SK-N-SH (cell line): ENCODE measurements around the gene GPR75. TPM values are rescaled to one million over a fixed set of nuclear protein-coding genes. Genes with fewer than 3 reads are reported as not detected.

Source experiments
- CTCF ChIA-PET: fragments of 300-600, 350-600 bp; formaldehyde crosslinking; extraction: SDS; loops from one replicate; lab custom pipeline; 2021; lab: Yijun Ruan, JAX
- POLR2A ChIA-PET: fragments of 350-600 bp; sonication (Branson Sonifier 250); formaldehyde crosslinking; extraction: SDS; loops from one replicate; lab custom pipeline; 2020; ENCODE audit warnings: antibody characterized with exemption, inconsistent platforms; lab: Yijun Ruan, JAX
- DNase-seq: peaks from one replicate; pipeline ENCODE4 v3.0.0; 2012
- H2AFZ ChIP-seq: fragments of 200-600 bp; sonication (generic); 2 replicates; pipeline ENCODE4 v1.8.1; 2016; ENCODE audit warnings: antibody characterized with exemption, mild to moderate bottlenecking, low read depth
- H3F3A ChIP-seq: fragments of 200-600 bp; sonication (generic); replicated peaks from 2 replicates; pipeline ENCODE3; 2016; ENCODE audit warnings: antibody characterized with exemption, mild to moderate bottlenecking; ENCODE audit not compliant: insufficient read depth
- H3K27ac ChIP-seq, 2 experiments: fragments of 200-500 bp in 1 of 2; fragments of 200-600 bp in 1 of 2; sonication (Bioruptor generic) in 1 of 2; sonication (generic), shearing (Covaris generic) in 1 of 2; 2 replicates each; pipeline versions ENCODE4 v1.5.1 to v1.6.1; 2014 to 2016; ENCODE audit warnings: low read depth in 2 of 2, inconsistent platforms in 1 of 2, low read length in 1 of 2, mild to moderate bottlenecking in 1 of 2, mixed read lengths in 1 of 2
- H3K27me3 ChIP-seq: fragments of 200-600 bp; sonication (generic), shearing (Covaris generic); 2 replicates; pipeline ENCODE4 v1.6.1; 2016; ENCODE audit warnings: mixed run types; ENCODE audit not compliant: insufficient read depth
- H3K36me3 ChIP-seq, 2 experiments: fragments of 200-500 bp in 1 of 2; fragments of 200-600 bp in 1 of 2; sonication (Bioruptor generic) in 1 of 2; sonication (generic) in 1 of 2; replicated peaks in 1 of 2; 2 replicates each; pipeline versions ENCODE3 to v1.5.1; 2014 to 2016; ENCODE audit warnings: low read length in 1 of 2, mild to moderate bottlenecking in 1 of 2; ENCODE audit not compliant: insufficient read depth in 2 of 2, control insufficient read depth in 1 of 2
- H3K4me1 ChIP-seq, 2 experiments: fragments of 200-500 bp in 1 of 2; fragments of 200-600 bp in 1 of 2; sonication (Bioruptor generic) in 1 of 2; sonication (generic), shearing (Covaris generic) in 1 of 2; 2 replicates each; pipeline versions ENCODE4 v1.5.1 to v1.6.1; 2014 to 2016; ENCODE audit warnings: low read depth in 1 of 2, low read length in 1 of 2, mixed run types in 1 of 2; ENCODE audit not compliant: insufficient read depth in 2 of 2, control insufficient read depth in 1 of 2
- H3K4me2 ChIP-seq: fragments of 200-600 bp; sonication (generic), shearing (Covaris generic); 2 replicates; pipeline ENCODE4 v1.6.1; 2017; ENCODE audit warnings: mixed run types
- H3K4me3 ChIP-seq, 2 experiments: fragments of 200-500 bp in 1 of 2; fragments of 200-600 bp in 1 of 2; sonication (Bioruptor generic) in 1 of 2; sonication (generic), shearing (Covaris generic) in 1 of 2; 2 replicates each; pipeline versions ENCODE4 v1.5.1 to v1.8.1; 2014 to 2016; ENCODE audit warnings: low read depth in 2 of 2, inconsistent platforms in 1 of 2, low read length in 1 of 2, mild to moderate bottlenecking in 1 of 2, mixed read lengths in 1 of 2, moderate library complexity in 1 of 2
- H3K79me2 ChIP-seq: fragments of 200-600 bp; sonication (generic); 2 replicates; pipeline ENCODE4 v1.8.1; 2017; ENCODE audit warnings: mild to moderate bottlenecking; ENCODE audit not compliant: insufficient read depth
- H3K9ac ChIP-seq: fragments of 200-600 bp; sonication (generic); 2 replicates; pipeline ENCODE4 v1.6.1; 2017; ENCODE audit warnings: mixed run types
- H3K9me2 ChIP-seq: fragments of 200-600 bp; sonication (generic); 2 replicates; pipeline ENCODE4 v1.6.1; 2017; ENCODE audit warnings: mixed run types
- H3K9me3 ChIP-seq: fragments of 200-600 bp; sonication (generic); 2 replicates; pipeline ENCODE4 v1.6.1; 2017; ENCODE audit warnings: mixed run types, mild to moderate bottlenecking, moderate library complexity
- H4K20me1 ChIP-seq: fragments of 200-600 bp; sonication (generic); 2 replicates; pipeline ENCODE4 v1.6.1; 2017; ENCODE audit warnings: mild to moderate bottlenecking, mixed run types; ENCODE audit not compliant: insufficient read depth
- CHD2 ChIP-seq: fragments of 150-350 bp; IDR thresholded peaks from 2 replicates; pipeline ENCODE4 v1.6.1; 2018; ENCODE audit warnings: low read length; ENCODE audit not compliant: partially characterized antibody
- ELF1 ChIP-seq: IDR thresholded peaks from 2 replicates; pipeline ENCODE4 v1.4.0; 2012
- FOSL2 ChIP-seq: IDR thresholded peaks from 2 replicates; pipeline ENCODE4 v1.4.0; 2012; ENCODE audit warnings: low read depth, mild to moderate bottlenecking, moderate library complexity, borderline replicate concordance
- FOXJ3 ChIP-seq: sonication (generic); formaldehyde crosslinking; IDR thresholded peaks from 2 replicates; pipeline ENCODE4 v1.5.1; 2020; ENCODE audit warnings: mild to moderate bottlenecking, missing genetic modification reagents
- GABPA ChIP-seq: IDR thresholded peaks from 2 replicates; pipeline ENCODE4 v1.4.0; 2012; ENCODE audit warnings: low read depth, mild to moderate bottlenecking
- JUND ChIP-seq: IDR thresholded peaks from 2 replicates; pipeline ENCODE4 v1.4.0; 2012
- NRF1 ChIP-seq: IDR thresholded peaks from 2 replicates; pipeline ENCODE4 v1.6.1; 2012; ENCODE audit warnings: low read depth, mild to moderate bottlenecking, low read length
- RCOR1 ChIP-seq: fragments of 150-350 bp; IDR thresholded peaks from 2 replicates; pipeline ENCODE4 v1.6.1; 2017; ENCODE audit warnings: antibody characterized with exemption, low read length
- RXRA ChIP-seq: IDR thresholded peaks from 2 replicates; pipeline ENCODE4 v1.4.0; 2012; ENCODE audit warnings: low read depth, mild to moderate bottlenecking, borderline replicate concordance
- SMC3 ChIP-seq: IDR thresholded peaks from 2 replicates; pipeline ENCODE4 v1.6.1; 2012; ENCODE audit warnings: low read depth, low read length, improper control_type of control experiment
- TAF1 ChIP-seq: IDR thresholded peaks from 2 replicates; pipeline ENCODE4 v1.6.1; 2012; ENCODE audit warnings: low read depth, mild to moderate bottlenecking, low read length, moderate library complexity, borderline replicate concordance
- TCF12 ChIP-seq: IDR thresholded peaks from 2 replicates; pipeline ENCODE4 v1.4.0; 2012
- TEAD4 ChIP-seq: IDR thresholded peaks from 2 replicates; pipeline ENCODE4 v1.4.0; 2012; ENCODE audit warnings: mild to moderate bottlenecking, borderline replicate concordance; ENCODE audit not compliant: insufficient read depth
- WGBS: methylation state at CpG from one replicate; pipeline ENCODE4 v1.1.6; 2017; ENCODE audit warnings: low lambda C conversion rate; 5-methylcytosine and 5-hydroxymethylcytosine counted together
- polyA plus RNA-seq, 3 experiments: library from polyadenylated mRNA; depleted of rRNA; stranded (reverse); fragments of >200 nt; gene quantifications; 2 replicates each; pipeline ENCODE4 v1.2.3, GENCODE V29; 2012
- TF ChIP-seq, protein P1 (sequence below): IDR thresholded peaks from 2 replicates; pipeline ENCODE4; 2012
- TF ChIP-seq, protein P2 (sequence below): fragments of 150-350 bp; IDR thresholded peaks from 2 replicates; pipeline ENCODE4 v1.6.1; 2017; ENCODE audit warnings: antibody characterized with exemption, low read length, low read depth, borderline replicate concordance
- TF ChIP-seq, protein P3 (sequence below): fragments of 150-350 bp; IDR thresholded peaks from 2 replicates; pipeline ENCODE4 v1.6.1; 2016; ENCODE audit warnings: mild to moderate bottlenecking, low read depth, low read length
- TF ChIP-seq, protein P4 (sequence below): IDR thresholded peaks from 2 replicates; pipeline ENCODE4 v1.4.0; 2012; ENCODE audit warnings: low read depth
- TF ChIP-seq, protein P5 (sequence below): IDR thresholded peaks from 2 replicates; pipeline ENCODE4 v1.6.1; 2012; ENCODE audit warnings: mild to moderate bottlenecking, low read depth, low read length, moderate library complexity

GPR75 gene
- polyA plus RNA-seq, 1 of the 3 experiments (the other 2 are of a cell fraction): 1.8 TPM

DNA sequence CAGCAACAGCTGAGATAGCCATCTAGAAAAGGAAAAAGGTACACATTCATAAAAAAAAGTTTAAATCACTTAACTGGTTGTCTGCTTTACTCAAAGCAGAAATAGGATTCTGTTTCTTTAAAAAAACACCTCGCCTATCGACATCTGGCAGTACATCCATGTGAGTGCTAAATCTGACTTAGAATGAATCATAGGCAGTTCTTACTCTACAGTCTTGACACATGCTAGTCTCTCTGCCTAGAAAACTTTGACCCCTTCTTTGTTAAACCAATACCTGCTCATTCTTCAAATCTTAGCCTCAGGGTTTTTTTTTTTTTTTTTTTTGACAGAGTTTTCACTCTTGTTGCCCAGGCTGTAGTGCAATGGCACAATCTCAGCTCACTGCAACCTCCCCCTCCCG lies 37.1 kb upstream of the GPR75 start:
- WGBS: 58% methylated on average over 3 of the region's 3 CpGs
- Histone ChIP-seq H3K9me3 (no peaks in the 10 kb centered on the region), H3K36me3 (peaks cover 67 to 87% of the 10 kb centered on the region in 2 experiments), H3K79me2 (no peaks in the 10 kb centered on the region), H3K27me3 (no peaks in the 10 kb centered on the region), H3K27ac (no peak overlapping the region), H3K4me1 (no peaks in the 10 kb centered on the region), H2AFZ (no peak overlapping the region), H3K9ac (no peak overlapping the region), H3K9me2 (no peaks in the 10 kb centered on the region), H3K4me2 (no peak overlapping the region), H4K20me1 (no peaks in the 10 kb centered on the region), H3F3A (no peaks in the 10 kb centered on the region), H3K4me3 (no peak overlapping the region)
- ChIA-PET POLR2A (no interaction called here), CTCF (no interaction called here)
- DNase-seq: no peak
- no peak for TF ChIP-seq CHD2
- no peak for TF ChIP-seq RXRA
- TF ChIP-seq TCF12: peak; percentile 67
- TF ChIP-seq JUND: peak; percentile 49
- peak; percentile 46; the same call in 1 of the 2 replicates for TF ChIP-seq FOSL2
- no peak for TF ChIP-seq RCOR1
- TF ChIP-seq NRF1: no peak
- TF ChIP-seq, protein P1, sequence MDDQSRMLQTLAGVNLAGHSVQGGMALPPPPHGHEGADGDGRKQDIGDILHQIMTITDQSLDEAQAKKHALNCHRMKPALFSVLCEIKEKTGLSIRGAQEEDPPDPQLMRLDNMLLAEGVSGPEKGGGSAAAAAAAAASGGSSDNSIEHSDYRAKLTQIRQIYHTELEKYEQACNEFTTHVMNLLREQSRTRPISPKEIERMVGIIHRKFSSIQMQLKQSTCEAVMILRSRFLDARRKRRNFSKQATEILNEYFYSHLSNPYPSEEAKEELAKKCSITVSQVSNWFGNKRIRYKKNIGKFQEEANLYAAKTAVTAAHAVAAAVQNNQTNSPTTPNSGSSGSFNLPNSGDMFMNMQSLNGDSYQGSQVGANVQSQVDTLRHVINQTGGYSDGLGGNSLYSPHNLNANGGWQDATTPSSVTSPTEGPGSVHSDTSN: peak; percentile 33; the same call in 1 of the 2 replicates
- no peak for TF ChIP-seq FOXJ3 (CRISPR knock-in tag)

DNA sequence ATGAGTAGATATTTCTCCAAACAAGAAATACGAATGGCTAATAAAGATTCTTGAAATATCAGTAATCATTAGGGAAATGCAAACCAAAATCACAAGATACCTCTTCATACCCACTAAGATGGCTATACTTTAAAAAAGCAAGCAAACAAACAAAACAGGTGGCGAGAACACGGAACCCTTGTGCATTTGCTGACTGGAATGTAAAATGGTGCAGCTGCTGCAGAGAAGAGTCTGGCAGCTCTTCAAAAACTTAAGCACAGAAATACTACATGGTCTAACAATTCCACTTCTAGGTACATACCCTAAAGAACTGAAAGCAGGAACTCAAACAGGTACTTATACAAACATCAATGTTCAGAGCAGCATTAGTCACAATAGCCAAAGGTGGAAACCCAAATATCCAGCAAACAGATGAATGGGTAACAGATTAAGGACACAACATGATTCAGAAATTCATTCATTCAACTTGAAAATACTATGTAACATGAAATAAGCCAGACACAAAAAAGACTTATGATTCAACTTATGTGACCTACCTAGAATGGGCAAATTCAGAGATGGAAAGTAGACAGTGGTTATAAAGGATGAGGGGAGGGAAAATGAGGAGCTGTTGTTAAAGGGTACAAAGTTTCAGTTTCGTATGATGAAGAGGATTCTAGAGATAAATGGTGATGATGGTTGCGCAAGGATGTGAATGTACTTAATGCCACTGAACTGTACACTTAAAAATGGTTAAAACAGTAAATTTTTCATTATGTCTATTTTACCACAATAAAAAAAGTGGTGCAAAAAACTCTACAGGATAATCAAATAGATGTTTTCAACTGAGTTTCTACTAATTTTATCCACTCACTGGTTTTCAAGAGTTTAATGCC lies 26.9 kb upstream of the GPR75 start:
- no peak overlapping the region for H3K4me3 ChIP-seq
- H3K27me3 ChIP-seq: no peaks in the 10 kb centered on the region
- 0 out of 4 replicates have a peak, but pooled peaks cover 0 to under 1% of the 10 kb centered on the region in 2 experiments for H3K4me1 ChIP-seq
- no peaks in the 10 kb centered on the region for H4K20me1 ChIP-seq
- DNase-seq: no peak
- H3K27ac ChIP-seq: no peak overlapping the region
- H3K9ac ChIP-seq: no peak overlapping the region
- peaks cover 6% of the 10 kb centered on the region for H3F3A ChIP-seq
- no peak overlapping the region for H2AFZ ChIP-seq
- H3K9me2 ChIP-seq: no peaks in the 10 kb centered on the region
- no peaks in the 10 kb centered on the region for H3K9me3 ChIP-seq
- 95% methylated on average over 5 of the region's 5 CpGs for WGBS
- peaks cover 68 to 91% of the 10 kb centered on the region in 2 experiments for H3K36me3 ChIP-seq
- ChIA-PET CTCF (interaction anchor here (0.8 kb wide), 1 partner anchor 59 kb away, joined by 3 read pairs; no protein-coding TSS in a partner anchor), POLR2A (no interaction called here)
- no peak overlapping the region for H3K4me2 ChIP-seq
- H3K79me2 ChIP-seq: no peaks in the 10 kb centered on the region
- TF ChIP-seq, protein P2, sequence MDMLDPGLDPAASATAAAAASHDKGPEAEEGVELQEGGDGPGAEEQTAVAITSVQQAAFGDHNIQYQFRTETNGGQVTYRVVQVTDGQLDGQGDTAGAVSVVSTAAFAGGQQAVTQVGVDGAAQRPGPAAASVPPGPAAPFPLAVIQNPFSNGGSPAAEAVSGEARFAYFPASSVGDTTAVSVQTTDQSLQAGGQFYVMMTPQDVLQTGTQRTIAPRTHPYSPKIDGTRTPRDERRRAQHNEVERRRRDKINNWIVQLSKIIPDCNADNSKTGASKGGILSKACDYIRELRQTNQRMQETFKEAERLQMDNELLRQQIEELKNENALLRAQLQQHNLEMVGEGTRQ: no peak
- TF ChIP-seq, protein P1: no peak
- TF ChIP-seq GABPA (no peak), TEAD4 (no peak), TAF1 (no peak), NRF1 (no peak), FOXJ3 (CRISPR knock-in tag) (no peak), SMC3 (no peak), ELF1 (no peak)
- TF ChIP-seq, protein P3, sequence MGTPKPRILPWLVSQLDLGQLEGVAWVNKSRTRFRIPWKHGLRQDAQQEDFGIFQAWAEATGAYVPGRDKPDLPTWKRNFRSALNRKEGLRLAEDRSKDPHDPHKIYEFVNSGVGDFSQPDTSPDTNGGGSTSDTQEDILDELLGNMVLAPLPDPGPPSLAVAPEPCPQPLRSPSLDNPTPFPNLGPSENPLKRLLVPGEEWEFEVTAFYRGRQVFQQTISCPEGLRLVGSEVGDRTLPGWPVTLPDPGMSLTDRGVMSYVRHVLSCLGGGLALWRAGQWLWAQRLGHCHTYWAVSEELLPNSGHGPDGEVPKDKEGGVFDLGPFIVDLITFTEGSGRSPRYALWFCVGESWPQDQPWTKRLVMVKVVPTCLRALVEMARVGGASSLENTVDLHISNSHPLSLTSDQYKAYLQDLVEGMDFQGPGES: no peak
- TF ChIP-seq, protein P4, sequence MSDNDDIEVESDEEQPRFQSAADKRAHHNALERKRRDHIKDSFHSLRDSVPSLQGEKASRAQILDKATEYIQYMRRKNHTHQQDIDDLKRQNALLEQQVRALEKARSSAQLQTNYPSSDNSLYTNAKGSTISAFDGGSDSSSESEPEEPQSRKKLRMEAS: no peak
- TF ChIP-seq, protein P5, sequence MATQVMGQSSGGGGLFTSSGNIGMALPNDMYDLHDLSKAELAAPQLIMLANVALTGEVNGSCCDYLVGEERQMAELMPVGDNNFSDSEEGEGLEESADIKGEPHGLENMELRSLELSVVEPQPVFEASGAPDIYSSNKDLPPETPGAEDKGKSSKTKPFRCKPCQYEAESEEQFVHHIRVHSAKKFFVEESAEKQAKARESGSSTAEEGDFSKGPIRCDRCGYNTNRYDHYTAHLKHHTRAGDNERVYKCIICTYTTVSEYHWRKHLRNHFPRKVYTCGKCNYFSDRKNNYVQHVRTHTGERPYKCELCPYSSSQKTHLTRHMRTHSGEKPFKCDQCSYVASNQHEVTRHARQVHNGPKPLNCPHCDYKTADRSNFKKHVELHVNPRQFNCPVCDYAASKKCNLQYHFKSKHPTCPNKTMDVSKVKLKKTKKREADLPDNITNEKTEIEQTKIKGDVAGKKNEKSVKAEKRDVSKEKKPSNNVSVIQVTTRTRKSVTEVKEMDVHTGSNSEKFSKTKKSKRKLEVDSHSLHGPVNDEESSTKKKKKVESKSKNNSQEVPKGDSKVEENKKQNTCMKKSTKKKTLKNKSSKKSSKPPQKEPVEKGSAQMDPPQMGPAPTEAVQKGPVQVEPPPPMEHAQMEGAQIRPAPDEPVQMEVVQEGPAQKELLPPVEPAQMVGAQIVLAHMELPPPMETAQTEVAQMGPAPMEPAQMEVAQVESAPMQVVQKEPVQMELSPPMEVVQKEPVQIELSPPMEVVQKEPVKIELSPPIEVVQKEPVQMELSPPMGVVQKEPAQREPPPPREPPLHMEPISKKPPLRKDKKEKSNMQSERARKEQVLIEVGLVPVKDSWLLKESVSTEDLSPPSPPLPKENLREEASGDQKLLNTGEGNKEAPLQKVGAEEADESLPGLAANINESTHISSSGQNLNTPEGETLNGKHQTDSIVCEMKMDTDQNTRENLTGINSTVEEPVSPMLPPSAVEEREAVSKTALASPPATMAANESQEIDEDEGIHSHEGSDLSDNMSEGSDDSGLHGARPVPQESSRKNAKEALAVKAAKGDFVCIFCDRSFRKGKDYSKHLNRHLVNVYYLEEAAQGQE: no peak
